Measurements from ENCODE around the gene PTPRO. TPM values are rescaled to one million over a fixed set of nuclear protein-coding genes. Genes with fewer than 3 reads are reported as not detected.
A peak's percentile ranks its signal among the peaks of the same experiment; 100 is the strongest.

Gene PTPRO
- total RNA-seq, 1 donor from 2014 or later: 0.91 TPM

DNA sequence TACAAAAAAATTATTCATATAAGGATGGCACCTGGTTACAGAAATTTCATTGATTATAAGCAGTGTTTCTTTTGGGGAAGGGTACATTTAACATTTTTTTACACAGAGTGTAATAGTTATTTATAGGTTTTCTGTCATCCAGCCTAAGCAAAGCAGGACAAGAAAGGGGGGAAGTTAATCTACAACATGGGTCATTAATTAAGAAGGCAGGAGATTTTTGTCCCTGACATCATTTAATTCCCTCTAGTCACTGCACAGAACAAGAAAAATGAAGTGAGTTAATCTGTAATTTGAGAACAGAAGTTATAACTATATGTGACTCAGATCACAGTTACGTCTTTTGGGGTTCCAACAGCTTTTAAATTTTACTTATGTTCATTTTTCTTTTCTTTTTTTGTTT lies 173.4 kb downstream of the PTPRO start:
- intact Hi-C loops (cut with DNase I): no loop called here
- no peak for DNase-seq
- no peak for ATAC-seq (ENCODE audit: poor library complexity)

- ATAC-seq (ENCODE audit: poor library complexity): no peak
- intact Hi-C loops (cut with DNase I): no loop called here
- DNase-seq: no peak
Observed at GRCh38 chr12:15496738-15497137, 174.4 kb downstream of the PTPRO start.

DNA sequence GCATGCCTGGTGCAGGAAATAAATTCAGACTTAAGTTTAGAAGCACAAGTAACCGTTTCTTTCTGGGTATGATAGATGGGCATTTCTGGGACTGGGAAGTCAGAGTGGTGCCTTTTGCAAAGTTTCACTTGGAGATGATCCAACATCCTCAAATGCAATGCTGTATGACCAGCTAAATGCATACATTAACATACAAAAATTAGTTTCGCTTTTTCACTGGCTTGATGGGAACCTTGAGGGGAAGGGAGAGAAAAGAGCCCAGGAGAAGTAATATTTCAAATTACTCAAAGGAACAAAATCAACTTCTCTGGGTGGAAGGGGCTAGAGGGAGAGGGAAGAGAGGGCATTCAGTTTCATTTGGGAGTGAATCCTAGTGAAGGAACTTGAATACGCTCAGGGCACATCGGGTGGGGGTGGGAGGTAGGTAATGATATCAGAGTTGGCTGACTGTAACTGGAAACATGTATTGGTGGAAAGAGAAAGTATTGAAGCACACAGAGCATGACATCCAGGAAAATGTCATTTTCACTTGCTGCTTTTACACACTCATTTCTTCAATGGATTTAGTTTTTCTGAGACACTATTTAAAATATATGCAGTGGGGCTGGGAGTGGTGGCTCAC lies 175.5 kb downstream of the PTPRO start:
- intact Hi-C loops (cut with DNase I): no loop called here

DNA sequence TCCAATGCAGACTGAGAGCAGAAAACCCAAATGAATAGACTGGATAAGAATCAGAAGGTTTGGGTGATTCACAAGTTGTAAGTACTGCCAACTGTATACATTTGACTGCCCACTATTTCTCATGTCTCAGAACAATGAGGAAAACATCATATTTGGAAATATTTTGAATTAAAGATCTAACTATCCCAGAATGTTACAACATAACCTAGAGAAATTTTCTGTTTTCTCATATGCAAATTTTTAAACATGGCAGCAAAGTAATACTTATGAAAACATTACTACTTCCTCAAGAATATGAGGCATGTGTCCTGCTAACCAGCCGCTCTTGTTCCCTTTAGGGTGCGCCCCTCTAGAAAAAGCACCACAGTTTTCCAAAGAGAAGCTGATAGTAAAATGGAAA lies 179.9 kb downstream of the PTPRO start:
- ATAC-seq (ENCODE audit: poor library complexity) (no peak), DNase-seq (no peak)
- intact Hi-C loops (cut with DNase I): no loop called here

More for the DNA sequence above, 175.5 kb downstream of the PTPRO start:
- ATAC-seq (ENCODE audit: poor library complexity) (no peak), DNase-seq (no peak)

DNA sequence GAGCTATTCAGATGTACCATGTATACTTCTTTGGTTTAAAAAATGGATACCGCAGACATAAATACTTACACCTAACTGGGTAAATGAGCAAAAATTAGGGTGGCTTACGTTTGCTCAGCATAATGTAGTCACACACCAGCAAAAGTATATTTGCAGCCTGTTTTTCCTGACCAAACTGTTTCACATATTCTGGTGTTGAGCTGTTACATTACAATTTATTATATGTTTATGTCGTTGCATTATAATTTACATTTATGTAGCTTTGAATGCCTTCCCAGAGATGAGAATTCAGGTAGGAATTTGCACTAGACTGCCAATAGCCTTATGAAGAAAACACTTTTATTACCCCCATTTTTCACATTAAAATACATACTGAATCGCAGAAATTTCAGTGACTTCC lies 183.3 kb downstream of the PTPRO start:
- ATAC-seq (ENCODE audit: poor library complexity): no peak
- DNase-seq: no peak
- intact Hi-C loops (cut with DNase I): no loop called here

- DNase-seq (no peak), ATAC-seq (ENCODE audit: poor library complexity) (no peak)
- intact Hi-C loops (cut with DNase I): no loop called here
Observed at GRCh38 chr12:15515010-15515409, 192.7 kb downstream of the PTPRO start.

DNA sequence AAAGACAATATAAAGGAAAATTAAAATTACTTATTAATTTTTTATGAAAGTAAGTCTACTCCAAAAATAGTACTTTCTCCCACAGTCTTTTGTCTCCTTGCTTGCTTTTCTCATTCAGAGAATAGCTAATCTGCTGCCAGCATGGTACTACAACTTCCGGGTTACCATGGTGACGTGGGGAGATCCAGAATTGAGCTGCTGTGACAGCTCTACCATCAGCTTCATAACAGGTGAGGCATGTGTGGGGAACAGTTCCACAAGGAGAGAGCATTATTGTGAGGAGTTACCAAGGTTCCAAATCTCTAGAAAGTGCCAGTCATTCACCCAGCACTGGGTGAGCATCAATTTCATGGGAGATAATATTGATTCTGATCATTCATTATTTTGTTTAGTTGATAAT lies 197.8 kb downstream of the PTPRO start:
- intact Hi-C loops (cut with DNase I): loop anchor here (5.0 kb wide), 1 partner anchor 243 kb away; no protein-coding TSS in a partner anchor
- DNase-seq: no peak
- no peak for ATAC-seq (ENCODE audit: poor library complexity)

DNA sequence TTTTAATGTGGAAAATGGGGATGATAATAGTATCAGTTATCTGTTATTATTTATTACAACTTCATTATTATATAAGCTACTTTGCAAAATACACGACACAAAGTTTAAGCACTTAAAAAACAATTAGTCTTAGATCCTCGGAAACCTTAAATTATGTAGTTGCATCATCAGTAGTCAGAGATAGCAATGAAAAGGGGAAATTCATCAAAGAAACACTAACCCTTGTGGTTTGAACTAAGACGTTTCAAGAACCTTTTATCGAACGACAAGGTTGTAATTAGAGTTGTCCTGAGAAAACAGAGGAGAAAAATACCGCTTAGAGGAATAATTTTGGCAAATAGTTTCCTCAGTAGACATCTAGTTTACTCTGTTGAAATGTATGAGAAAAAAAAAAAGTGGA lies 198.5 kb downstream of the PTPRO start:
- intact Hi-C loops (cut with DNase I): loop anchor here (5.0 kb wide), 1 partner anchor 244 kb away; no protein-coding TSS in a partner anchor
- DNase-seq: no peak
- ATAC-seq (ENCODE audit: poor library complexity): no peak

GRCh38 chr12:15522574-15523187 lies 200.4 kb downstream of the PTPRO start:
- intact Hi-C loops (cut with DNase I): loop anchor here (5.0 kb wide), 1 partner anchor 245 kb away; no protein-coding TSS in a partner anchor
- ATAC-seq (ENCODE audit: poor library complexity) (peak; percentile 48), DNase-seq (no peak)

DNA sequence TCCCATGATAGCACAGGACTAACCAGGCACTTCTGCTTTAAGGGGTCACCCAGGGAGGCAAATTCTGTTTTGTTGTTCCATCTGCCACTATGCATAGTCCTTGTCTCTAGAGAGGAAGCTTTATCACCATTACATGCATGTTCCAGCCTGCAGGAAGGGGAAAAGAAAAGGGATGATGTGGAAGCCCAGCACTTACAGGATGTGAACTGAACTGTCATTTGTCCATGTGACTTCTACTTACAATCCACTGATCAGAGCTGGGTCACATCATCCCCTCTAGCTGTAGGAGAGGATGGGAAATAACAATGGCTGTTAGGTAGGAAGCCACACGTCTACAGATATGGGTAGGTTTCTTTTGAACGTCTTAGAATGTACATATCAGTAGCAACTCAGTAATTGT lies 203.1 kb downstream of the PTPRO start:
- ATAC-seq (ENCODE audit: poor library complexity) (no peak), DNase-seq (no peak)
- intact Hi-C loops (cut with DNase I): no loop called here

DNA sequence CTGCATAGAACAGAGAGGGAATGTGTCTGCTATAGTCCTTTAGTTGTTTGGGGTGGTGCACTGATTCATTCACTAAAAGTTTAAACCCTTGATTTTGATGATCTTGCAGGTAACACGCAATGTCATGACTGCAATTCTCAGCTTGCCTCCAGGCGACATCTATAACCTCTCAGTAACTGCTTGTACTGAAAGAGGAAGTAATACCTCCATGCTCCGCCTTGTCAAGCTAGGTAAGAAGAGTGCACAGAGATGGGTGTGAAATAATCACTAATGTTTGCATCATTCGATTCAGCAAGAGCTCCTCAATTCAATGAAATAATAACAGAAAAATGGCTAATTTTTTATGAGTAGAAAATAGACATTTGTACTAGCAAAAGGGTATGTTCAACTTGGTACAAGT lies 203.7 kb downstream of the PTPRO start:
- DNase-seq (no peak), ATAC-seq (ENCODE audit: poor library complexity) (no peak)

GRCh38 chr12:15527201-15528080 lies 205.1 kb downstream of the PTPRO start:
- DNase-seq: peak; percentile 50
- intact Hi-C loops (cut with DNase I): no loop called here
- no peak for ATAC-seq (ENCODE audit: poor library complexity)

More for the DNA sequence above, 203.7 kb downstream of the PTPRO start:
- intact Hi-C loops (cut with DNase I): no loop called here

GRCh38 chr12:15528666-15529065 lies 206.4 kb downstream of the PTPRO start:
- intact Hi-C loops (cut with DNase I): no loop called here
- DNase-seq (no peak), ATAC-seq (ENCODE audit: poor library complexity) (no peak)

DNA sequence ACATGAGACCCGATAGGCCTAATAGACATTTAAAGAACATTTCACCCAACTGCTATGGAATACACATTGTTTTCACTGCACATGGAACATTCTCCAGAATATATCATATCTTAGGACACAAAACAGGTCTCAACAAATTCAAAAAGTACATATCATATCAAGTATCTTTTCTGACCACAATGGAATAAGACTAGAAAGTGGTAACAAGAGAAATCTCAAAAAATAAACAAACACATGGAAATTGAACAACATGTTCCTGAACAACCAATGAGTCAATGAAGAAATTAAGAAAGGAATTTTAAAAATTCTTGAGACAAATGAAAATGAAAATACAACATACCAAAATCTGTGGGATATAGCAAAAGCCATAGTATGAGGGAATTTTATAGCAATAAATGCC lies 208.1 kb downstream of the PTPRO start:
- DNase-seq: no peak
- intact Hi-C loops (cut with DNase I): no loop called here

GRCh38 chr12:15532364-15532977 lies 210.2 kb downstream of the PTPRO start:
- intact Hi-C loops (cut with DNase I): no loop called here
- DNase-seq (no peak), ATAC-seq (ENCODE audit: poor library complexity) (no peak)

More for the DNA sequence above, 208.1 kb downstream of the PTPRO start:
- ATAC-seq (ENCODE audit: poor library complexity): no peak

- DNase-seq: no peak
- intact Hi-C loops (cut with DNase I): no loop called here
- ATAC-seq (ENCODE audit: poor library complexity): peak; percentile 62
Observed at GRCh38 chr12:15534322-15534721, 212.0 kb downstream of the PTPRO start.

GRCh38 chr12:15534874-15535273 lies 212.6 kb downstream of the PTPRO start:
- intact Hi-C loops (cut with DNase I): no loop called here
- peak; percentile 59 for ATAC-seq (ENCODE audit: poor library complexity)
- DNase-seq: no peak

- DNase-seq: no peak
- peak; percentile 49 for ATAC-seq (ENCODE audit: poor library complexity)
- intact Hi-C loops (cut with DNase I): no loop called here
Observed at GRCh38 chr12:15535352-15535781, 213.1 kb downstream of the PTPRO start.

DNA sequence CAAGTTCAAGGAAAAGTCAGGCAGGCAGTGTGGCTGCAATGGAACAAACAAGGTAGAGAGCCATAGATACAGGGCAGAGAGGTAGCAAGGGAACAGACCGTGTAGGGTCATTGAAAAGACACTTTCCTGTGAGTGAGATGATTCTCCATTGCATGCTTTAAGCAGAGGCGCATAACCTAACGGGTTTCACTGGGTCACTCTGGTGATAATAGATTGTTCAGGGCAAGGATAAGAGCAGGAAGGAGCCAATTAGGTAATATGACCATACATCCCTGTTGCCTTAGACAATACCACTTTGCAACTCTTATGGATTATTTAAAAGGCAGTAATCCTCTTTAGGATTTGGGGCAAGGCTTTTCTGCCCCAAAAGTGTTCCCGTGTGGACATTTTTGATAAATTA lies 214.1 kb downstream of the PTPRO start:
- ATAC-seq (ENCODE audit: poor library complexity) (no peak), DNase-seq (no peak)
- intact Hi-C loops (cut with DNase I): no loop called here

Data from Right ventricle myocardium superior (tissue), 1 donor.